Keratinocyte (primary cell): ENCODE data around the gene SLC25A36. TPM values are rescaled to one million over a fixed set of nuclear protein-coding genes. Genes with fewer than 3 reads are reported as not detected.

Experiments
- DNase-seq: peaks from one replicate; pipeline ENCODE4 v3.0.0-alpha.2; 2011; ENCODE audit warnings: low read depth, missing footprints, low spot score
- FAIRE-seq: peaks from 2 replicates; lab custom pipeline; 2011; peaks lifted over from hg19 to GRCh38; lab: Jason Lieb, UNC
- H2AFZ ChIP-seq: 2 replicates; pipeline ENCODE4 v1.6.0; 2012; ENCODE audit warnings: low read length, control low read depth, inconsistent platforms; ENCODE audit not compliant: control insufficient read depth
- H3K27ac ChIP-seq: 2 replicates; pipeline ENCODE4 v1.5.1; 2011; ENCODE audit warnings: low read length; ENCODE audit not compliant: control insufficient read depth, insufficient read depth
- H3K27me3 ChIP-seq: 3 replicates; pipeline ENCODE4 v1.6.0; 2011; ENCODE audit warnings: low read length; ENCODE audit not compliant: control insufficient read depth, insufficient read depth; ENCODE audit errors: extremely low read depth
- H3K36me3 ChIP-seq, 2 experiments: 2 replicates in 1 of 2; 3 replicates in 1 of 2; pipeline ENCODE4 v1.5.1; 2011; ENCODE audit warnings: low read length in 2 of 2, mild to moderate bottlenecking in 1 of 2; ENCODE audit not compliant: control insufficient read depth in 2 of 2, insufficient read depth in 2 of 2; ENCODE audit errors: extremely low read depth in 1 of 2
- H3K4me1 ChIP-seq: 3 replicates; pipeline ENCODE4 v1.5.1; 2011; ENCODE audit warnings: low read length; ENCODE audit not compliant: control insufficient read depth, insufficient read depth; ENCODE audit errors: extremely low read depth
- H3K4me2 ChIP-seq: 3 replicates; pipeline ENCODE4 v1.6.0; 2011; ENCODE audit warnings: low read depth, low read length; ENCODE audit not compliant: control insufficient read depth, insufficient read depth; ENCODE audit errors: extremely low read depth
- H3K4me3 ChIP-seq, 3 experiments: fragments of 200-600 bp in 1 of 3; sonication (generic) in 1 of 3; 2 replicates in 2 of 3; 3 replicates in 1 of 3; pipeline ENCODE4 v1.5.1; 2011 to 2016; ENCODE audit warnings: low read length in 3 of 3, mild to moderate bottlenecking in 3 of 3, control low read depth in 2 of 3, inconsistent platforms in 1 of 3, low read depth in 1 of 3, mixed read lengths in 1 of 3, mixed run types in 1 of 3, moderate library complexity in 1 of 3; ENCODE audit not compliant: control insufficient read depth in 2 of 3, insufficient read depth in 2 of 3; ENCODE audit errors: extremely low read depth in 1 of 3
- H3K79me2 ChIP-seq: 2 replicates; pipeline ENCODE4 v1.6.0; 2012; ENCODE audit warnings: low read length; ENCODE audit not compliant: control insufficient read depth, insufficient read depth
- H3K9ac ChIP-seq: 3 replicates; pipeline ENCODE4 v1.6.0; 2011; ENCODE audit warnings: low read length; ENCODE audit not compliant: control insufficient read depth, insufficient read depth; ENCODE audit errors: extremely low read depth
- H3K9me1 ChIP-seq: 3 replicates; pipeline ENCODE4 v1.6.0; 2011; ENCODE audit warnings: low read length; ENCODE audit not compliant: control insufficient read depth, insufficient read depth; ENCODE audit errors: extremely low read depth
- H3K9me3 ChIP-seq: 2 replicates; pipeline ENCODE4 v1.5.1; 2012; ENCODE audit warnings: low read depth, low read length; ENCODE audit not compliant: control insufficient read depth
- H4K20me1 ChIP-seq: 3 replicates; pipeline ENCODE4 v1.6.0; 2011; ENCODE audit warnings: low read length; ENCODE audit not compliant: control insufficient read depth, insufficient read depth; ENCODE audit errors: extremely low read depth
- CTCF ChIP-seq, 3 experiments: IDR thresholded peaks in 1 of 3; conservative IDR thresholded peaks in 1 of 3; optimal IDR thresholded peaks in 1 of 3; 2 replicates in 2 of 3; 3 replicates in 1 of 3; pipeline versions ENCODE3 to v1.5.1; 2011; ENCODE audit warnings: low read length in 3 of 3, mild to moderate bottlenecking in 3 of 3, moderate library complexity in 2 of 3, control low read depth in 1 of 3, inconsistent platforms in 1 of 3; ENCODE audit not compliant: insufficient read depth in 2 of 3; ENCODE audit errors: extremely low read depth in 1 of 3
- EZH2 ChIP-seq: IDR thresholded peaks from one replicate; pipeline ENCODE4 v1.6.1; 2012; ENCODE audit warnings: inconsistent platforms, mild to moderate bottlenecking, low read length, moderate library complexity
- dilution Hi-C: fragments of 300-500 bp; cut with MboI; formaldehyde crosslinking; loops from one replicate; pipeline ENCODE4 v1.7.0; 2020; ENCODE audit warnings: low sequenced_read_pairs; ENCODE audit not compliant: extremely low pct_ligation_motif_present
- polyA plus RNA-seq, 5 experiments: library from polyadenylated mRNA; depleted of rRNA in 3 of 5; stranded (reverse) in 3 of 5; stranded (forward) in 1 of 5; unstranded in 1 of 5; fragments of >200 nt; gene quantifications; 1 replicate in 1 of 5; 2 replicates in 3 of 5; 3 replicates in 1 of 5; pipeline versions ENCODE4 v1.2.1 to v1.2.3, GENCODE V29; 2011 to 2012; ENCODE audit warnings: missing spikeins in 2 of 5, low read depth in 1 of 5, low replicate concordance in 1 of 5

Gene SLC25A36
- polyA plus RNA-seq, 1 donor (not counting 4 experiments of a cell fraction or from before 2014, with no cell fraction given) = 69.2 TPM

GRCh38 chr3:141021261-141021660, 79.6 kb downstream of the SLC25A36 start:
- Histone ChIP-seq H3K9me3 (no peaks in the 10 kb centered on the region), H3K9ac (no peak overlapping the region), H3K27me3 (no peaks in the 10 kb centered on the region), H3K27ac (no peak overlapping the region), H3K4me3 (no peak overlapping the region), H2AFZ (no peak overlapping the region), H3K9me1 (no peaks in the 10 kb centered on the region), H3K36me3 (no peaks in the 10 kb centered on the region), H3K4me1 (no peaks in the 10 kb centered on the region), H3K4me2 (no peak overlapping the region), H3K79me2 (no peaks in the 10 kb centered on the region), H4K20me1 (no peaks in the 10 kb centered on the region)
- dilution Hi-C loops = no loop called here
- TF ChIP-seq EZH2 (no peak), CTCF (optimal IDR thresholded peaks at IDR 0.05 in 1 of 3, IDR thresholded peaks at IDR 0.05 in 1 of 3, conservative IDR thresholded peaks at IDR 0.05 in 1 of 3; ENCODE audit: extremely low read depth in 1 of 3, insufficient read depth in 2 of 3, low read length in 3 of 3) (no peak)
- DNase-seq (no peak), FAIRE-seq (no peak)

Other genes with a start within 250 kb of the SLC25A36 start
- gene SPSB4, start 109.5 kb downstream of the SLC25A36 start, polyA plus RNA-seq = not detected in 3 replicates